Loucy (cell line): ENCODE measurements around the gene BMPER.

ENCODE experiments used
- H2AFZ ChIP-seq: fragments of 200-600 bp; sonication (generic); 2 replicates; pipeline ENCODE4 v1.6.0; 2016; ENCODE audit warnings: antibody characterized with exemption, mild to moderate bottlenecking, low read length, moderate library complexity
- H3F3A ChIP-seq: fragments of 200-600 bp; 2 replicates; pipeline ENCODE4 v1.6.0; 2016; ENCODE audit warnings: antibody characterized with exemption, low read depth, mild to moderate bottlenecking
- H3K27me3 ChIP-seq: fragments of 200-600 bp; sonication (generic); 2 replicates; pipeline ENCODE4 v1.6.1; 2014; ENCODE audit warnings: low read length, mild to moderate bottlenecking; ENCODE audit not compliant: insufficient read depth, poor library complexity, severe bottlenecking
- H3K36me3 ChIP-seq: fragments of 200-600 bp; sonication (generic); 2 replicates; pipeline ENCODE4 v1.6.1; 2016; ENCODE audit warnings: low read length; ENCODE audit not compliant: insufficient read depth
- H3K4me1 ChIP-seq: fragments of 200-600 bp; sonication (generic); 2 replicates; pipeline ENCODE4 v1.5.1; 2014; ENCODE audit warnings: low read length, mild to moderate bottlenecking; ENCODE audit not compliant: insufficient read depth, poor library complexity, severe bottlenecking
- H3K4me2 ChIP-seq: fragments of 200-600 bp; sonication (generic); 2 replicates; pipeline ENCODE4 v1.6.0; 2014; ENCODE audit warnings: antibody characterized with exemption, low read length, low read depth, mild to moderate bottlenecking; ENCODE audit not compliant: poor library complexity, severe bottlenecking
- H3K4me3 ChIP-seq: fragments of 200-600 bp; sonication (generic); 2 replicates; pipeline ENCODE4 v1.5.1; 2014; ENCODE audit warnings: low read length, mild to moderate bottlenecking, mixed read lengths; ENCODE audit not compliant: poor library complexity, severe bottlenecking
- H3K79me2 ChIP-seq: fragments of 200-600 bp; sonication (generic); 2 replicates; pipeline ENCODE4 v1.6.1; 2014; ENCODE audit warnings: low read length; ENCODE audit not compliant: insufficient read depth
- H3K9ac ChIP-seq: fragments of 200-600 bp; sonication (generic); 2 replicates; pipeline ENCODE4 v1.6.0; 2014; ENCODE audit warnings: mild to moderate bottlenecking, low read depth, low read length, moderate library complexity; ENCODE audit not compliant: poor library complexity, severe bottlenecking
- H3K9me2 ChIP-seq: fragments of 200-600 bp; sonication (generic); replicated peaks from 2 replicates; pipeline ENCODE4 v1.6.1; 2016; ENCODE audit warnings: low read depth, low read length, mixed read lengths
- H3K9me3 ChIP-seq: fragments of 200-600 bp; sonication (generic); 2 replicates; pipeline ENCODE4 v1.6.1; 2014; ENCODE audit warnings: mild to moderate bottlenecking, antibody characterized with exemption, low read length, low read depth; ENCODE audit not compliant: insufficient read depth
- H4K20me1 ChIP-seq: fragments of 200-600 bp; sonication (generic); 2 replicates; pipeline ENCODE4 v1.6.0; 2014; ENCODE audit warnings: antibody characterized with exemption, low read length, mild to moderate bottlenecking; ENCODE audit not compliant: insufficient read depth, poor library complexity, severe bottlenecking
- EZH2phosphoT487 ChIP-seq: fragments of 200-600 bp; IDR thresholded peaks from 2 replicates; pipeline ENCODE4 v1.6.1; 2018; ENCODE audit warnings: antibody characterized with exemption, mild to moderate bottlenecking, moderate library complexity, borderline replicate concordance
- TF ChIP-seq, protein P1 (sequence below): fragments of 200-600 bp; sonication (generic); conservative IDR thresholded peaks from 2 replicates; pipeline ENCODE4 v1.5.1; 2014; ENCODE audit warnings: mild to moderate bottlenecking, antibody characterized with exemption, low read length

Gene BMPER

DNA sequence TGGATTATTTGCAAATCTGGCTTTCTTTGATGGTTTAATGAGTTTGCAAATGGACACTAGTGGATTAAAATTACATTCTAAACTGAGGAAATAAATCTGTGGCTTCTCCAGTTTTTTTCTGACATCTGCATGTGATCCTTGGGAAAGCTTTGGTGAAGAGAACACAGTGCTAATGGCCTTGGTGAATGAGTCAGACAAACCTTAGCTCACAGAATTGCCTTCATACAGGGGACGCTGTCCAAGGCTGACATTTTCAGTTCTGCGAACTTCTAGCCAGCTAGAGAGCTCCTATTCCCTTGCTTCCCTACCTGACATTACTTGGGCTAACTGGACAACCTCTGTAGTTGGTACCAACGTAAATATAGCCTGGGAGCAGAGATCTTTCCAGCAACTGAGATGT lies 21.2 kb downstream of the BMPER start:
- Histone ChIP-seq H3K4me2 (no peak overlapping the region), H3K79me2 (no peaks in the 10 kb centered on the region), H3K27me3 (no peaks in the 10 kb centered on the region), H2AFZ (no peak overlapping the region), H3K9ac (no peak overlapping the region), H4K20me1 (no peaks in the 10 kb centered on the region), H3K36me3 (no peaks in the 10 kb centered on the region), H3K4me3 (no peak overlapping the region), H3K4me1 (no peaks in the 10 kb centered on the region), H3K9me2 (no peaks in the 10 kb centered on the region), H3K9me3 (no peaks in the 10 kb centered on the region), H3F3A (no peaks in the 10 kb centered on the region)
- TF ChIP-seq EZH2phosphoT487 = no peak
- TF ChIP-seq, protein P1, sequence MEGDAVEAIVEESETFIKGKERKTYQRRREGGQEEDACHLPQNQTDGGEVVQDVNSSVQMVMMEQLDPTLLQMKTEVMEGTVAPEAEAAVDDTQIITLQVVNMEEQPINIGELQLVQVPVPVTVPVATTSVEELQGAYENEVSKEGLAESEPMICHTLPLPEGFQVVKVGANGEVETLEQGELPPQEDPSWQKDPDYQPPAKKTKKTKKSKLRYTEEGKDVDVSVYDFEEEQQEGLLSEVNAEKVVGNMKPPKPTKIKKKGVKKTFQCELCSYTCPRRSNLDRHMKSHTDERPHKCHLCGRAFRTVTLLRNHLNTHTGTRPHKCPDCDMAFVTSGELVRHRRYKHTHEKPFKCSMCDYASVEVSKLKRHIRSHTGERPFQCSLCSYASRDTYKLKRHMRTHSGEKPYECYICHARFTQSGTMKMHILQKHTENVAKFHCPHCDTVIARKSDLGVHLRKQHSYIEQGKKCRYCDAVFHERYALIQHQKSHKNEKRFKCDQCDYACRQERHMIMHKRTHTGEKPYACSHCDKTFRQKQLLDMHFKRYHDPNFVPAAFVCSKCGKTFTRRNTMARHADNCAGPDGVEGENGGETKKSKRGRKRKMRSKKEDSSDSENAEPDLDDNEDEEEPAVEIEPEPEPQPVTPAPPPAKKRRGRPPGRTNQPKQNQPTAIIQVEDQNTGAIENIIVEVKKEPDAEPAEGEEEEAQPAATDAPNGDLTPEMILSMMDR = no peak

DNA sequence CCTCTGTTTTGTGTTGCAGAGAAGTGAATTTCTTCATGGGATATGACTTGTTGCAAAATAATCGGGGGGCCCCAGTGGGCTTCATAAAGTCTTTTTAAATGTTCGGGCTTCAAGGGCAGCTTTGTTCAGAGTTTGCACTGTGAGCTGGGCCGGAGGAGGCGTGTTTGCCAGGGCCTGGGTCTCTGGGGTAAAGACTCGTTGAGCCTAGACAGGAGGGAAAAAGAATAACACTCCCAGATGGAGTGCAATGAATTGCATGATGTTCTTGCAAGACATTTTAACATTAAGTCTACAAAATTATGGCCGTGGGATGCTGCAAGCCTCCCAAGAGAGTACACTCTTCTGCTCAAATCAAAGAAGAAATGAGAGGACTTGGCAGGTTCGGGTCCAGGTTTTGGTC lies 23.6 kb downstream of the BMPER start:
- H3K4me1 ChIP-seq = peaks cover 3% of the 10 kb centered on the region
- H3K4me2 ChIP-seq = no peak overlapping the region
- H3K79me2 ChIP-seq = no peaks in the 10 kb centered on the region
- no peaks in the 10 kb centered on the region for H3F3A ChIP-seq
- TF ChIP-seq, protein P1 = no peak
- no peak for TF ChIP-seq EZH2phosphoT487
- H3K27me3 ChIP-seq = no peaks in the 10 kb centered on the region
- no peaks in the 10 kb centered on the region for H3K36me3 ChIP-seq
- no peak overlapping the region for H3K4me3 ChIP-seq
- H3K9me3 ChIP-seq = no peaks in the 10 kb centered on the region
- no peaks in the 10 kb centered on the region for H4K20me1 ChIP-seq
- no peak overlapping the region for H3K9ac ChIP-seq
- no peaks in the 10 kb centered on the region for H3K9me2 ChIP-seq
- no peak overlapping the region for H2AFZ ChIP-seq

DNA sequence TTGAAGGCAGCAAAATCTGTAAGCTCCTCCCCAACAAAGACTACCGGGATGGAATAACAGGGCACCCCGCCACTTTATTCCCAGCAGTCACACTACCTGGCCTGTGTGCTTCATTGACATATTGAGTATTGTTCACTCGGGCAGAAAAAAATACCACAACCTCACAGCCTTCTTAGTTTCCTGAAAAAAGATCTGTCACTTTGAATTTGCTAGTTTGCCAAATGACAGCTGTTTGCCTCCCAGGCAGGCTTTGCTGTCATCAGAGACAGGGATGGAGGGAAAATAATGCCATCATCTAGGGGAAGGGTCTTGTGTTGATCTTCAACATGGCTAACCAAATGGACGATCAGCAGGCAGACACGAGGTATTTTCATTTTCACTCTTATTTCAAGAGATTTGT lies 26.9 kb downstream of the BMPER start:
- H3K36me3 ChIP-seq = no peaks in the 10 kb centered on the region
- H3K79me2 ChIP-seq = no peaks in the 10 kb centered on the region
- H4K20me1 ChIP-seq = no peaks in the 10 kb centered on the region
- no peak overlapping the region for H3K4me3 ChIP-seq
- H3K9me3 ChIP-seq = no peaks in the 10 kb centered on the region
- TF ChIP-seq, protein P1 = no peak
- TF ChIP-seq EZH2phosphoT487 = no peak
- no peak overlapping the region for H3K9ac ChIP-seq
- H3K4me2 ChIP-seq = peak overlapping the region; percentile 43
- H3F3A ChIP-seq = no peaks in the 10 kb centered on the region
- no peaks in the 10 kb centered on the region for H3K27me3 ChIP-seq
- peak overlapping the region; percentile 7; the same call in 1 of the 2 replicates for H2AFZ ChIP-seq
- peaks cover 3% of the 10 kb centered on the region for H3K4me1 ChIP-seq
- H3K9me2 ChIP-seq = no peaks in the 10 kb centered on the region
